ENCODE measurements around the gene WDFY2. TPM values are rescaled to one million over a fixed set of nuclear protein-coding genes. Genes with fewer than 3 reads are reported as not detected.

Gene WDFY2
- total RNA-seq, 1 experiment from 2014 or later = 26.4 TPM

- no peak overlapping the region for H3K27ac ChIP-seq (ENCODE audit: insufficient read length, low read depth, low read length)
- H3K18ac ChIP-seq (ENCODE audit: insufficient read length, low read depth, low read length) = no peak overlapping the region
- H3K14ac ChIP-seq (ENCODE audit: insufficient read depth, low read length) = no peak overlapping the region
- no peaks in the 10 kb centered on the region for H3K9me3 ChIP-seq (ENCODE audit: control insufficient read depth, low read depth, low read length)
- H2BK20ac ChIP-seq (ENCODE audit: low read depth, low read length, poor library complexity, severe bottlenecking) = no peak overlapping the region
- no peak for DNase-seq
- no peak overlapping the region for H2BK5ac ChIP-seq (ENCODE audit: insufficient read length, low read length)
- no peak overlapping the region for H4K91ac ChIP-seq (ENCODE audit: insufficient read length, low read depth, low read length)
- no peak overlapping the region for H3K56ac ChIP-seq (ENCODE audit: insufficient read length, low read depth, low read length)
- H3K27me3 ChIP-seq (ENCODE audit: insufficient read depth, low read length) = no peaks in the 10 kb centered on the region
- no peak overlapping the region for H3T11ph ChIP-seq (ENCODE audit: low read length)
- Mint-ChIP-seq H3K4me3 (no peak overlapping the region), H3K36me3 (ENCODE audit: insufficient read depth in 1 of 3, low read depth in 3 of 3) (peaks cover 7 to 15% (median 13%) of the 10 kb centered on the region in 3 experiments), H3K27me3 (ENCODE audit: low read depth) (no peaks in the 10 kb centered on the region), H3K4me1 (peaks cover 28 to 29% of the 10 kb centered on the region in 2 experiments), H3K9me3 (peaks cover 5 to 8% of the 10 kb centered on the region in 2 experiments; a peak in 3 of 5 replicates), H3K27ac (no peak overlapping the region)
- H3K23me2 ChIP-seq (ENCODE audit: insufficient read length, low read depth, low read length, poor library complexity, severe bottlenecking) = no peaks in the 10 kb centered on the region
- no peaks in the 10 kb centered on the region for H4K20me1 ChIP-seq (ENCODE audit: control insufficient read depth, insufficient read depth, insufficient read length)
- no peak overlapping the region for H2AK5ac ChIP-seq (ENCODE audit: insufficient read length, low read length)
- H2BK15ac ChIP-seq (ENCODE audit: low read depth, low read length) = no peak overlapping the region
- no peak overlapping the region for H3K9ac ChIP-seq (ENCODE audit: extremely low read depth, insufficient read length, low read length)
- H3K79me1 ChIP-seq (ENCODE audit: insufficient read depth, low read depth, low read length, poor library complexity, severe bottlenecking) = peaks cover 9% of the 10 kb centered on the region
- no peak overlapping the region for H2AFZ ChIP-seq (ENCODE audit: low read length)
- TF ChIP-seq CTCF (conservative IDR thresholded peaks at IDR 0.05) = no peak
- H3K23ac ChIP-seq (ENCODE audit: insufficient read length, low read depth, low read length) = no peak overlapping the region
- no peaks in the 10 kb centered on the region; the same call in 1 of the 2 replicates for H3K4me1 ChIP-seq (ENCODE audit: insufficient read depth, low read length)
- no CpG with 5 or more reads among the region's 1 CpG for WGBS (ENCODE audit: extremely low coverage, insufficient read length, low lambda C conversion rate)
- no peak overlapping the region for H2BK120ac ChIP-seq (ENCODE audit: low read depth, low read length, poor library complexity, severe bottlenecking)
- H3K4me2 ChIP-seq (ENCODE audit: insufficient read depth, insufficient read length, low read length) = no peak overlapping the region
- no peak overlapping the region for H4K8ac ChIP-seq (replicated peaks; ENCODE audit: insufficient read length, low read depth, low read length)
- H4K5ac ChIP-seq (ENCODE audit: insufficient read length, low read depth, low read length) = no peak overlapping the region
- no peak overlapping the region for H3K4ac ChIP-seq (ENCODE audit: low read depth, low read length)
- peaks cover 26% of the 10 kb centered on the region; the same call in 1 of the 2 replicates for H3K79me2 ChIP-seq (ENCODE audit: insufficient read depth, low read length)
- H2BK12ac ChIP-seq (ENCODE audit: insufficient read length, low read depth, low read length) = no peak overlapping the region
Observed at GRCh38 chr13:51607165-51607564, 22.9 kb downstream of the WDFY2 start.
